Endodermal cell (in vitro differentiated cells): ENCODE results near the gene CLCA1. TPM values are rescaled to one million over a fixed set of nuclear protein-coding genes. Genes with fewer than 3 reads are reported as not detected.

Source experiments
- DNase-seq: peaks from one replicate; pipeline ENCODE4 v3.0.0-alpha.2; 2017
- H3K27ac ChIP-seq: 2 replicates; pipeline ENCODE4 v1.5.1; 2013; ENCODE audit warnings: mild to moderate bottlenecking, low read depth, low read length, moderate library complexity
- H3K27me3 ChIP-seq: 2 replicates; pipeline ENCODE4 v1.6.1; 2013; ENCODE audit warnings: mild to moderate bottlenecking, low read length, moderate library complexity; ENCODE audit not compliant: insufficient read depth, control insufficient read depth, poor library complexity, severe bottlenecking
- H3K36me3 ChIP-seq: 2 replicates; pipeline ENCODE4 v1.7.0; 2013; ENCODE audit warnings: mild to moderate bottlenecking, low read length, moderate library complexity; ENCODE audit not compliant: control insufficient read depth, insufficient read depth
- H3K4me1 ChIP-seq: one replicate; pipeline ENCODE4 v1.7.0; 2013; ENCODE audit warnings: low read length; ENCODE audit not compliant: control insufficient read depth, insufficient read depth
- H3K4me3 ChIP-seq: 2 replicates; pipeline ENCODE4 v1.5.1; 2013; ENCODE audit warnings: mild to moderate bottlenecking, low read length, moderate library complexity
- H3K9ac ChIP-seq: 2 replicates; pipeline ENCODE4 v1.6.1; 2013; ENCODE audit warnings: mild to moderate bottlenecking, low read length, moderate library complexity; ENCODE audit not compliant: poor library complexity, severe bottlenecking; ENCODE audit errors: extremely low read depth
- H3K9me3 ChIP-seq: 2 replicates; pipeline ENCODE4 v1.6.1; 2013; ENCODE audit warnings: mild to moderate bottlenecking, low read length, moderate library complexity; ENCODE audit not compliant: control insufficient read depth
- H3K27ac Mint-ChIP-seq: 2 replicates; pipeline ENCODE4 v1.8.0; 2020; ENCODE audit warnings: mixed read lengths
- H3K27me3 Mint-ChIP-seq: 2 replicates; pipeline ENCODE4 v1.8.0; 2021; ENCODE audit warnings: mild to moderate bottlenecking, mixed read lengths; ENCODE audit not compliant: insufficient read depth
- H3K36me3 Mint-ChIP-seq: 2 replicates; pipeline ENCODE4 v1.8.0; 2020; ENCODE audit warnings: low read depth, mixed read lengths
- H3K4me1 Mint-ChIP-seq: 2 replicates; pipeline ENCODE4 v1.8.0; 2020; ENCODE audit warnings: mixed read lengths
- H3K4me3 Mint-ChIP-seq: 2 replicates; pipeline ENCODE4 v1.8.0; 2020; ENCODE audit warnings: mild to moderate bottlenecking, moderate library complexity, mixed read lengths
- H3K9me3 Mint-ChIP-seq: 2 replicates; pipeline ENCODE4 v1.8.0; 2020; ENCODE audit warnings: mild to moderate bottlenecking, mixed read lengths
- WGBS, 2 experiments: methylation state at CpG; one replicate each; pipeline versions ENCODE4 v1.1.5 to v1.1.7; 2013; ENCODE audit warnings: missing lambda C conversion rate in 2 of 2, mixed read lengths in 1 of 2; ENCODE audit not compliant: insufficient coverage in 1 of 2, insufficient read length in 1 of 2; 5-methylcytosine and 5-hydroxymethylcytosine counted together
- total RNA-seq, 2 donors: library from RNA; stranded (reverse); fragmentation: NEBNext Ultra II Directional in 1 of 2; extraction: Animal tissue kit (Norgen Biotek cat#: 25700) in 1 of 2; gene quantifications; 2 replicates in 1 of 2; 3 replicates in 1 of 2; pipeline ENCODE4 v1.2.1, GENCODE V29; 2021
- TF ChIP-seq, protein P1 (sequence below): fragments of 200-600 bp; sonication (generic); conservative IDR thresholded peaks from 2 replicates; pipeline ENCODE4 v1.5.0; 2021; ENCODE audit warnings: antibody characterized with exemption, mild to moderate bottlenecking

CLCA1 gene
- total RNA-seq, 2 donors from 2014 or later, result 0.24 to 0.60 TPM

DNA sequence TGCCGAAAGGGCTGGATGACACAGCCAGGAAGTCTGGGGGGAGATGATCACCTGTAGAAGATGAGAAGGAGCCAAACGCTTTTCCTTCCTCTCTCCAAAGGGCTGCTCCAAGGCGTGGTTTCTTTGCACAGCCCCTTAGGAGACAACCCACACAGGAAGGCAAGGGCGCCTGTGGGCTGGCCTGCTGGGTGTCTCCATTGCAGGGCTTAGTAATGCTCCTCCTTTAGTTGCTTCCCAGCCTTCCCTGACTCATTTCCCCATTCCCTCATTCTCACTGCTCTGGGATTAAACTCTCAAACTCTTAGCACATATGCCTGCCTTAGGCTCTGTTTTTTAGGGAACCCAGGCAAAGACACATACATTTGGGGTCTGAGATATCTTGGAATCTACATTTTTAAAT is 1.7 kb upstream of the CLCA1 start:
- Histone ChIP-seq H3K4me3 (no peak overlapping the region), H3K9ac (no peak overlapping the region), H3K27ac (no peak overlapping the region), H3K4me1 (peaks cover 4% of the 10 kb centered on the region), H3K27me3 (no peaks in the 10 kb centered on the region), H3K9me3 (peaks cover 5% of the 10 kb centered on the region), H3K36me3 (no peaks in the 10 kb centered on the region)
- no peaks in the 10 kb centered on the region for H3K9me3 Mint-ChIP-seq
- TF ChIP-seq, protein P1, sequence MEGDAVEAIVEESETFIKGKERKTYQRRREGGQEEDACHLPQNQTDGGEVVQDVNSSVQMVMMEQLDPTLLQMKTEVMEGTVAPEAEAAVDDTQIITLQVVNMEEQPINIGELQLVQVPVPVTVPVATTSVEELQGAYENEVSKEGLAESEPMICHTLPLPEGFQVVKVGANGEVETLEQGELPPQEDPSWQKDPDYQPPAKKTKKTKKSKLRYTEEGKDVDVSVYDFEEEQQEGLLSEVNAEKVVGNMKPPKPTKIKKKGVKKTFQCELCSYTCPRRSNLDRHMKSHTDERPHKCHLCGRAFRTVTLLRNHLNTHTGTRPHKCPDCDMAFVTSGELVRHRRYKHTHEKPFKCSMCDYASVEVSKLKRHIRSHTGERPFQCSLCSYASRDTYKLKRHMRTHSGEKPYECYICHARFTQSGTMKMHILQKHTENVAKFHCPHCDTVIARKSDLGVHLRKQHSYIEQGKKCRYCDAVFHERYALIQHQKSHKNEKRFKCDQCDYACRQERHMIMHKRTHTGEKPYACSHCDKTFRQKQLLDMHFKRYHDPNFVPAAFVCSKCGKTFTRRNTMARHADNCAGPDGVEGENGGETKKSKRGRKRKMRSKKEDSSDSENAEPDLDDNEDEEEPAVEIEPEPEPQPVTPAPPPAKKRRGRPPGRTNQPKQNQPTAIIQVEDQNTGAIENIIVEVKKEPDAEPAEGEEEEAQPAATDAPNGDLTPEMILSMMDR, result no peak
- H3K27me3 Mint-ChIP-seq, result peaks cover 5% of the 10 kb centered on the region
- no peak overlapping the region for H3K4me3 Mint-ChIP-seq
- no peak for DNase-seq
- no peak overlapping the region for H3K27ac Mint-ChIP-seq
- H3K36me3 Mint-ChIP-seq, result no peaks in the 10 kb centered on the region
- peaks cover 25% of the 10 kb centered on the region for H3K4me1 Mint-ChIP-seq
- 74 to 94% methylated on average over 2 to 4 of the region's 4 CpGs for WGBS, 2 experiments

DNA sequence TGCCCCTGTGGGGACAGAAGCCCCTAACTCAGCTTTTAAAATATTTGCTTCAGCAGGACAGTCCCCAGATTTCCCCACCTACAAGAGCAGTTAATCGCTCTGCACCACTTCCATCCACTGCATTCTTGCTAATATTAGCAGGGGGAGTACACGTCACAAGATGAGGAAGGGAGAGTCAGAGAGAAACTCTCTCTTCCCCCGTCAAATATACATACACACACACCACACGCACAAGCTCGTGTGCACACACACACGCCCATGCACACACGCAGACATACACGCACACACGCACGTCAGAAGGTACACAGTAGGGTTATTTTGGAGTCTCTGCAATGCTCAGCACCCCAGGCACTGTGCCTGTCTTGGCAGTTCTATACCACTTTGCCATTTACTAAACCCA is 2.1 kb downstream of the CLCA1 start:
- peaks cover 29% of the 10 kb centered on the region for H3K4me1 Mint-ChIP-seq
- peaks cover 5% of the 10 kb centered on the region for H3K27me3 Mint-ChIP-seq

DNA sequence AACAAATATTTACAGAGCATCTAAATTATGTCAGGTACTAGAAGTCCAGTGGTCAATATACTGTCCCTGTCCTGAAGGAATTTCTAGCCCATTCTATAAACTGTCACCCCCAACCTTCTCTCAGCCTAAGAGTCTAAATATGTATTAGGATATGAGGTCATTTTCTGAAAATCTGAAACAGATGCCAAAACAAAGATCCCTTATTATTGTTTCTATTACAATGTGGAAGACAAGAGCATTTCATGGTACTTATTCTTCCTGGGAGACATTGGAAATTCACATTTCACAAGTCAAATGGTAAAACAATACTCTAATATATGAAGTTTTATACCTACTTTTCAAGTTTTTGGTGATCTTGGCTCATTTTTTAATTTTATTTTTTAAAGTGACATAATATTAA is 2.6 kb downstream of the CLCA1 start:
- Mint-ChIP-seq H3K4me3 (no peak overlapping the region), H3K27ac (no peak overlapping the region)

More for the DNA sequence above, 2.1 kb downstream of the CLCA1 start:
- H3K36me3 ChIP-seq, result no peaks in the 10 kb centered on the region
- no peak overlapping the region for H3K9ac ChIP-seq
- no peaks in the 10 kb centered on the region for H3K36me3 Mint-ChIP-seq
- H3K4me3 Mint-ChIP-seq, result no peak overlapping the region
- no peak overlapping the region for H3K4me3 ChIP-seq
- peaks cover 4% of the 10 kb centered on the region for H3K4me1 ChIP-seq
- no peaks in the 10 kb centered on the region for H3K9me3 ChIP-seq
- 94% methylated on average over 10 of the region's 10 CpGs; no CpG with 5 or more reads in 1 of the 2 experiments for WGBS, 2 experiments
- H3K27ac Mint-ChIP-seq, result no peak overlapping the region
- TF ChIP-seq, protein P1, result no peak
- no peaks in the 10 kb centered on the region for H3K9me3 Mint-ChIP-seq
- no peak for DNase-seq
- H3K27me3 ChIP-seq, result no peaks in the 10 kb centered on the region
- H3K27ac ChIP-seq, result no peak overlapping the region

More for the DNA sequence above, 2.6 kb downstream of the CLCA1 start:
- no peak overlapping the region for H3K4me3 ChIP-seq
- no peaks in the 10 kb centered on the region for H3K36me3 ChIP-seq
- no peak overlapping the region for H3K27ac ChIP-seq
- H3K27me3 Mint-ChIP-seq, result peaks cover 5% of the 10 kb centered on the region
- H3K9me3 Mint-ChIP-seq, result no peaks in the 10 kb centered on the region
- peaks cover 4% of the 10 kb centered on the region for H3K4me1 ChIP-seq
- no peak for DNase-seq
- no peaks in the 10 kb centered on the region for H3K27me3 ChIP-seq
- TF ChIP-seq, protein P1, result no peak
- no peaks in the 10 kb centered on the region for H3K9me3 ChIP-seq
- no peaks in the 10 kb centered on the region for H3K36me3 Mint-ChIP-seq
- H3K4me1 Mint-ChIP-seq, result peaks cover 26% of the 10 kb centered on the region
- no peak overlapping the region for H3K9ac ChIP-seq
